WTC11 (cell line): ENCODE results near the gene MAU2.

Experiments used
- FOXK1 ChIP-seq: sonication (generic); formaldehyde crosslinking; IDR thresholded peaks from 2 replicates; pipeline ENCODE4 v1.8.0; 2022; ENCODE audit warnings: mild to moderate bottlenecking, moderate library complexity, missing genetic modification reagents
- ZNF121 ChIP-seq: sonication (generic); formaldehyde crosslinking; IDR thresholded peaks from 2 replicates; pipeline ENCODE4 v1.8.0; 2023; ENCODE audit warnings: missing genetic modification reagents
- ZNF263 ChIP-seq: sonication (generic); formaldehyde crosslinking; IDR thresholded peaks from 2 replicates; pipeline ENCODE4 v1.8.1; 2022; ENCODE audit warnings: low read depth, mild to moderate bottlenecking, moderate library complexity, missing genetic modification reagents
- TF ChIP-seq, protein P1 (sequence below): sonication (generic); formaldehyde crosslinking; IDR thresholded peaks from 2 replicates; pipeline ENCODE4 v1.8.0; 2022; ENCODE audit warnings: missing genetic modification reagents
- TF ChIP-seq, protein P2 (sequence below): fragments of 200-600 bp; IDR thresholded peaks from 2 replicates; pipeline ENCODE4 v1.8.0; 2022; ENCODE audit warnings: antibody characterized with exemption

DNA sequence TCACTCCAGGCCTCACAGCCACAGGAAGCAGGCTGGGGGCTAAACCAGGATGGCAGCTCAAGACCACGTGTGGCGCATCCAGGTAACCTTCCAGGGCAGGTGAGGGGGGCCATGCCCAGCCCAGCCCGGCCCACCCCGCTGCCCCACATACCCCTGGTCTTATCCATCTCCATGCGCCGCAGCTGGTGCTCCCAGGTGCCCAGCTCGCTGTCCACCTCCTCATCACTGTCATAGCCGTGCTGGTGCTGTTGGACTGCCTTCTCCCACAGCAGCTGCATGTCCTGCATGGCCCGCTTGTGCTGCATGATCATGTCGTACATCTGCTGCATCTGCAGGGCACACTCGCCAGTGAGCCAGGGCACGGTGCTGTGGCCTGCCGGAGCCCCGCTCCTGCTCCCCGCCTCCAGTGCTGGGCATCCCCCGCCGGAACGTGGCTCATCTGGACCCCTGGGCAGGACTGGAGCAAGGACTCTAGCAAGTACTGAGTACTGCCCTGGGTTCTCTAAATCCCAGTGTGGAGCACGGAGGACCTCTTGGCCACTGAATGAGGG, 41.5 kb upstream of the MAU2 start:
- TF ChIP-seq, protein P1, sequence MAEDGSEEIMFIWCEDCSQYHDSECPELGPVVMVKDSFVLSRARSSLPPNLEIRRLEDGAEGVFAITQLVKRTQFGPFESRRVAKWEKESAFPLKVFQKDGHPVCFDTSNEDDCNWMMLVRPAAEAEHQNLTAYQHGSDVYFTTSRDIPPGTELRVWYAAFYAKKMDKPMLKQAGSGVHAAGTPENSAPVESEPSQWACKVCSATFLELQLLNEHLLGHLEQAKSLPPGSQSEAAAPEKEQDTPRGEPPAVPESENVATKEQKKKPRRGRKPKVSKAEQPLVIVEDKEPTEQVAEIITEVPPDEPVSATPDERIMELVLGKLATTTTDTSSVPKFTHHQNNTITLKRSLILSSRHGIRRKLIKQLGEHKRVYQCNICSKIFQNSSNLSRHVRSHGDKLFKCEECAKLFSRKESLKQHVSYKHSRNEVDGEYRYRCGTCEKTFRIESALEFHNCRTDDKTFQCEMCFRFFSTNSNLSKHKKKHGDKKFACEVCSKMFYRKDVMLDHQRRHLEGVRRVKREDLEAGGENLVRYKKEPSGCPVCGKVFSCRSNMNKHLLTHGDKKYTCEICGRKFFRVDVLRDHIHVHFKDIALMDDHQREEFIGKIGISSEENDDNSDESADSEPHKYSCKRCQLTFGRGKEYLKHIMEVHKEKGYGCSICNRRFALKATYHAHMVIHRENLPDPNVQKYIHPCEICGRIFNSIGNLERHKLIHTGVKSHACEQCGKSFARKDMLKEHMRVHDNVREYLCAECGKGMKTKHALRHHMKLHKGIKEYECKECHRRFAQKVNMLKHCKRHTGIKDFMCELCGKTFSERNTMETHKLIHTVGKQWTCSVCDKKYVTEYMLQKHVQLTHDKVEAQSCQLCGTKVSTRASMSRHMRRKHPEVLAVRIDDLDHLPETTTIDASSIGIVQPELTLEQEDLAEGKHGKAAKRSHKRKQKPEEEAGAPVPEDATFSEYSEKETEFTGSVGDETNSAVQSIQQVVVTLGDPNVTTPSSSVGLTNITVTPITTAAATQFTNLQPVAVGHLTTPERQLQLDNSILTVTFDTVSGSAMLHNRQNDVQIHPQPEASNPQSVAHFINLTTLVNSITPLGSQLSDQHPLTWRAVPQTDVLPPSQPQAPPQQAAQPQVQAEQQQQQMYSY = no peak
- TF ChIP-seq ZNF121 = no peak
- TF ChIP-seq FOXK1 (CRISPR knock-in tag) = no peak
- TF ChIP-seq, protein P2, sequence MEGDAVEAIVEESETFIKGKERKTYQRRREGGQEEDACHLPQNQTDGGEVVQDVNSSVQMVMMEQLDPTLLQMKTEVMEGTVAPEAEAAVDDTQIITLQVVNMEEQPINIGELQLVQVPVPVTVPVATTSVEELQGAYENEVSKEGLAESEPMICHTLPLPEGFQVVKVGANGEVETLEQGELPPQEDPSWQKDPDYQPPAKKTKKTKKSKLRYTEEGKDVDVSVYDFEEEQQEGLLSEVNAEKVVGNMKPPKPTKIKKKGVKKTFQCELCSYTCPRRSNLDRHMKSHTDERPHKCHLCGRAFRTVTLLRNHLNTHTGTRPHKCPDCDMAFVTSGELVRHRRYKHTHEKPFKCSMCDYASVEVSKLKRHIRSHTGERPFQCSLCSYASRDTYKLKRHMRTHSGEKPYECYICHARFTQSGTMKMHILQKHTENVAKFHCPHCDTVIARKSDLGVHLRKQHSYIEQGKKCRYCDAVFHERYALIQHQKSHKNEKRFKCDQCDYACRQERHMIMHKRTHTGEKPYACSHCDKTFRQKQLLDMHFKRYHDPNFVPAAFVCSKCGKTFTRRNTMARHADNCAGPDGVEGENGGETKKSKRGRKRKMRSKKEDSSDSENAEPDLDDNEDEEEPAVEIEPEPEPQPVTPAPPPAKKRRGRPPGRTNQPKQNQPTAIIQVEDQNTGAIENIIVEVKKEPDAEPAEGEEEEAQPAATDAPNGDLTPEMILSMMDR = no peak
- no peak for TF ChIP-seq ZNF263 (CRISPR knock-in tag)
